ENCODE results near the gene B3GNT3. TPM values are rescaled to one million over a fixed set of nuclear protein-coding genes. Genes with fewer than 3 reads are reported as not detected.
A peak's percentile ranks its signal among the peaks of the same experiment; 100 is the strongest.

B3GNT3 gene
- total and polyA plus RNA-seq, 9 of the 15 experiments (the other 6 are each of a cell fraction or from before 2014, with no cell fraction given), result 0.06 to 0.11 (median 0.07) TPM; not detected in 6

GRCh38 chr19:17854061-17854460 is 59.1 kb downstream of the B3GNT3 start:
- Histone ChIP-seq H3K9me1 (ENCODE audit: control insufficient read depth, insufficient read depth, low read length) (no peaks in the 10 kb centered on the region), H4K20me1 (replicated peaks; ENCODE audit: control insufficient read depth, insufficient read depth, low read length) (no peaks in the 10 kb centered on the region), H3K27me3 (ENCODE audit: control insufficient read depth in 2 of 2, insufficient read depth in 2 of 2, low read length in 2 of 2) (no peaks in the 10 kb centered on the region), H3K4me3 (no peak overlapping the region), H2AFZ (ENCODE audit: low read depth, low read length) (no peak overlapping the region), H3K4me2 (ENCODE audit: insufficient read depth, low read length) (no peak overlapping the region), H3K79me2 (ENCODE audit: control insufficient read depth, insufficient read depth, low read length) (peaks cover under 1% of the 10 kb centered on the region; the same call in 1 of the 3 replicates), H3K4me1 (replicated peaks in 1 of 2; ENCODE audit: control insufficient read depth in 2 of 2, insufficient read depth in 2 of 2, low read length in 2 of 2) (peaks cover 0 to 7% of the 10 kb centered on the region in 2 experiments; a peak in 3 of 5 replicates), H3K27ac (ENCODE audit: extremely low read depth, low read depth, low read length) (no peak overlapping the region), H3K36me3 (ENCODE audit: control insufficient read depth, insufficient read depth, low read length) (no peaks in the 10 kb centered on the region), H3K9ac (ENCODE audit: insufficient read depth in 1 of 2, low read depth in 2 of 2, low read length in 2 of 2) (0 out of 4 replicates have a peak overlapping the region, but pooled peaks of 1 of the 2 experiments have one; percentile 76), H3K9me3 (replicated peaks; ENCODE audit: control insufficient read depth, insufficient read depth, low read depth, low read length) (no peaks in the 10 kb centered on the region)
- TF ChIP-seq TCF7 (IDR thresholded peaks at IDR 0.05; ENCODE audit: borderline replicate concordance) (no peak), MAFG (tag; conservative IDR thresholded peaks at IDR 0.05) (no peak), SAP30 (IDR thresholded peaks at IDR 0.05; ENCODE audit: borderline replicate concordance, insufficient read depth, low read depth, low read length, poor library complexity, severe bottlenecking) (no peak)
- no TSS peak for BruUV-seq (replicated peaks)
- DNase-seq (ENCODE audit: extremely low read depth in 1 of 4, low spot score in 3 of 4) (no peak), ATAC-seq (no peak), FAIRE-seq (no peak)
- 53% methylated on average over 6 of the region's 6 CpGs for WGBS (ENCODE audit: insufficient coverage, low coverage, missing lambda C conversion rate)
- ChIA-PET POLR2A (no interaction called here), CTCF (ENCODE audit: low intra/inter-chr PET ratio) (no interaction called here)
- in situ Hi-C loops (cut with MboI) (loop anchor here (10.0 kb wide), 1 partner anchor 149 kb away; no protein-coding TSS in a partner anchor), intact Hi-C loops (cut with micrococcal nuclease) (no loop called here)

Data from K562 (cell line).